Effector memory CD8-positive, alpha-beta T cell (primary cell): ENCODE measurements around the gene CYP24A1.

Source experiments
- ATAC-seq: fragments of 150-1000 bp; cut with Tn5 transposase; replicated peaks from 2 replicates; pipeline ENCODE4 v1.10.0; 2021; ENCODE audit warnings: mild to moderate bottlenecking, moderate library complexity
- DNase-seq, 3 experiments: peaks; one replicate each; pipeline ENCODE4 v3.0.0; 2021
- H3K27ac Mint-ChIP-seq, 2 donors: one replicate each; pipeline ENCODE4 v1.8.0; 2022; ENCODE audit warnings: mild to moderate bottlenecking in 2 of 2, mixed read lengths in 2 of 2, moderate library complexity in 2 of 2
- H3K27me3 Mint-ChIP-seq, 2 donors: one replicate each; pipeline ENCODE4 v1.8.0; 2022; ENCODE audit warnings: mixed read lengths in 2 of 2
- H3K36me3 Mint-ChIP-seq: one replicate; pipeline ENCODE4 v1.8.0; 2022; ENCODE audit warnings: mild to moderate bottlenecking, moderate library complexity, mixed read lengths; ENCODE audit not compliant: insufficient read depth
- H3K4me1 Mint-ChIP-seq, 2 donors: one replicate each; pipeline ENCODE4 v1.8.0; 2022; ENCODE audit warnings: low read depth in 2 of 2, mixed read lengths in 2 of 2
- H3K4me3 Mint-ChIP-seq, 2 donors: one replicate each; pipeline ENCODE4 v1.8.0; 2022; ENCODE audit warnings: mild to moderate bottlenecking in 2 of 2, mixed read lengths in 2 of 2, moderate library complexity in 2 of 2
- H3K9me3 Mint-ChIP-seq, 2 donors: one replicate each; pipeline ENCODE4 v1.8.0; 2022; ENCODE audit warnings: mixed read lengths in 2 of 2

The CYP24A1 gene

DNA sequence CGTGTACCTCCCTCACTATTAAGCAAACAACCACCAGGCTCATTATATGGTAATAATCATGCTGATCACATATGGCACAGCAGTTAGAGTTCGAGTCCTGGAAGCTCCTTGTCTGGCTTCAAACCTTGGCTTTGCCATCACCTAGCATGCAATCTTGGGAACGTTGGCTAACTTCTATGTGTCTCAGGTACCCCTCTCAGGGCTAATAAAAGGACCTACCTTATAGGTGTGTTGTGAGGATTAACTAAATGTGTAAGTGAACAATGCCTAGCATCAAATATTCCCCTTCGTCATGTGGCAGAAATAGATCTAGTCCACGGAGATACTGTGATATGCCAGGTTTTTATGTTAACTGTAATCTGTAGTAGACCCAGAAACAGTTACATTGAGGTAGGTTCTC, 10.4 kb downstream of the CYP24A1 start:
- Mint-ChIP-seq H3K4me3 (no peak overlapping the region), H3K27ac (no peak overlapping the region), H3K36me3 (peaks cover under 1% of the 10 kb centered on the region), H3K9me3 (no peaks in the 10 kb centered on the region), H3K4me1 (no peaks in the 10 kb centered on the region), H3K27me3 (peaks cover 51 to 56% of the 10 kb centered on the region in 2 donors)
- DNase-seq (no peak), ATAC-seq (no peak)

- Mint-ChIP-seq H3K4me3 (no peak overlapping the region), H3K36me3 (peaks cover 4% of the 10 kb centered on the region), H3K9me3 (no peaks in the 10 kb centered on the region), H3K27me3 (peaks cover 52 to 56% of the 10 kb centered on the region in 2 donors), H3K27ac (no peak overlapping the region), H3K4me1 (no peaks in the 10 kb centered on the region)
- ATAC-seq (no peak), DNase-seq (no peak)
These were observed 11.3 kb downstream of the CYP24A1 start for GRCh38 chr20:54162378-54163009.

DNA sequence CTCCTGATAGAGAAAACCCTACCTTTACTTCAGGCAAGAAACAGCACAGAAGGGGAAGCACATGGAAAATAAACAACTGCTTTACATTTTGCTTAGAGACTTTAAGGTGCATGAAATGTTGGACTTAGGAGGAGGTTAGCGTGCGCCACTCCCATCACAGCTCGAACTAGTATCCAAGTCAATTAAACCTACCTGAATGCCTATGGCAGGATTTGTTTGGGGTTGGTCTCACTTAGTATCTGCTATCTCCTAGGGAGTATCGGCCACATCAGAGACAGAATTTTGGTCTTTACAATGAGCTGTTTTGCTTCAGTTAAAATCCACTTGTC, 12.0 kb downstream of the CYP24A1 start:
- peaks cover 51 to 56% of the 10 kb centered on the region in 2 donors for H3K27me3 Mint-ChIP-seq
- H3K4me3 Mint-ChIP-seq, result no peak overlapping the region
- no peak for DNase-seq
- no peak for ATAC-seq
- no peaks in the 10 kb centered on the region for H3K9me3 Mint-ChIP-seq
- no peaks in the 10 kb centered on the region for H3K4me1 Mint-ChIP-seq
- H3K36me3 Mint-ChIP-seq, result peaks cover 4% of the 10 kb centered on the region
- no peak overlapping the region for H3K27ac Mint-ChIP-seq

- H3K4me1 Mint-ChIP-seq, result no peaks in the 10 kb centered on the region
- ATAC-seq, result no peak
- no peak for DNase-seq
- H3K36me3 Mint-ChIP-seq, result peaks cover 4% of the 10 kb centered on the region
- no peaks in the 10 kb centered on the region for H3K9me3 Mint-ChIP-seq
- H3K27ac Mint-ChIP-seq, result no peak overlapping the region
- peaks cover 45 to 56% of the 10 kb centered on the region in 2 donors for H3K27me3 Mint-ChIP-seq
- no peak overlapping the region for H3K4me3 Mint-ChIP-seq
These were observed 12.6 kb downstream of the CYP24A1 start for GRCh38 chr20:54161008-54161820.

- Mint-ChIP-seq H3K36me3 (peaks cover 4% of the 10 kb centered on the region), H3K9me3 (no peaks in the 10 kb centered on the region), H3K27ac (no peak overlapping the region), H3K4me1 (no peaks in the 10 kb centered on the region), H3K27me3 (peaks cover 40 to 51% of the 10 kb centered on the region in 2 donors), H3K4me3 (no peak overlapping the region)
- ATAC-seq (no peak), DNase-seq (no peak)
These were observed 13.4 kb downstream of the CYP24A1 start for GRCh38 chr20:54160065-54161007.

GRCh38 chr20:54158856-54159418, 14.8 kb downstream of the CYP24A1 start:
- Mint-ChIP-seq H3K36me3 (peaks cover 4% of the 10 kb centered on the region), H3K27me3 (peaks cover 40 to 51% of the 10 kb centered on the region in 2 donors), H3K9me3 (no peaks in the 10 kb centered on the region), H3K27ac (no peak overlapping the region), H3K4me1 (no peaks in the 10 kb centered on the region), H3K4me3 (no peak overlapping the region)
- DNase-seq (no peak), ATAC-seq (no peak)

DNA sequence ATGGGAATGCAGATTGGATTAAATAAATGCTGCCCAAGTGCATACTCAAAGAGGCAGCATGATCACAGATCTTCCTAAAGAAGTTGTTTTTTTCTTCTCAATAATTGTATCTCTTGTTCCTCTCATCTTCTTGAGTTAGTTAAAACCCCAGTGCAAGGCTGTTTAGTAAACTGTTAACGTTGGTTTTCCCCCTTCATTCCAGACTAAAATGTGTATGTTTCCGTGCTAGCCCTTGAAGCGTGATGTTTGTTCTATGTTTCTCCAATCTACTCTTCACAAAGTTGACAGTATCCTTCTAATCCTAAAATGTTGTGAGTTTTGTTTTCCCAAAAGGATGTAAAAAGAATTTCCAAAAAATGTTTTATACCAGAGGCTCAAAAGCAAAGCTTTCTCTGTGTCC, 15.6 kb downstream of the CYP24A1 start:
- DNase-seq, result no peak
- Mint-ChIP-seq H3K36me3 (peaks cover 4% of the 10 kb centered on the region), H3K27ac (no peak overlapping the region), H3K27me3 (peaks cover 40 to 51% of the 10 kb centered on the region in 2 donors), H3K4me1 (no peaks in the 10 kb centered on the region), H3K4me3 (no peak overlapping the region), H3K9me3 (no peaks in the 10 kb centered on the region)
- no peak for ATAC-seq

DNA sequence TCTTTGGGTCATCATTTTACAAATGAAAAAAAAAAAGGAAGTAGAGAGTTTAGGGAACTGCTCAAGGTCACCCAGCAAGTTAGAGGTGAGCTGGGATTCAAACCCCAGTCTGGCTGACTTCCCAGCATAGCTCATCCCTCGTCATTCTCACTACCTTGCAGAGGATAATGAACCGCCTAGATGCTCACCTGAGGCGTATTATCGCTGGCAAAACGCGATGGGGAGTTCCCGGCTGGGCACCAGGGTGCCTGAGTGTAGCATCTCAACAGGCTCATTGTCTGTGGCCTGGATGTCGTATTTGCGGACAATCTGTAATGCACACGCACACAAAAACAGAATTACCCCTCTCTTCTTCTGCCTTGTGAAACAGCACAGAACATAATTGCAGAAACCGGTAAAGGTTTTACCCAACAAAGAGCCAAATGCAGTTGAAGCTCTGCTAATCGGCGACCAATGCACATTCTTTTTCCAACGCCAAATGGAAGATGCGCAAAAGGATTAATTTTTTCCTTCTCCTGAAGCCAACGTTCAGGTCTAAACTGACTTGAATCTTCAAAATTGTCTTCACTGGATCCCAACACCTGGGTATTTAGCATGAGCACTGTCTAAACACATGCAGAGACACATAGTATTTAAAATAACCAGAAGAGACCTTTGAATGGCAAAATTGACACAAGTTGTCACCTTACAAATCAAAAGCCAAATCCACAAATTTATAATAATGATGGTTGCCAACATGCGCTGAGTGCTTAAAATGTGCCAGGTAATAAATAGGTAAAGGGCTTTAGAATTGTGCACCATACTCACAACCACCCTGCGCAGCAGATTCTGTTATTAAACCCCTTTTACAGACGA, 16.6 kb downstream of the CYP24A1 start:
- Mint-ChIP-seq H3K4me1 (no peaks in the 10 kb centered on the region), H3K9me3 (no peaks in the 10 kb centered on the region), H3K36me3 (peaks cover 4% of the 10 kb centered on the region), H3K4me3 (no peak overlapping the region), H3K27me3 (peaks cover 30 to 43% of the 10 kb centered on the region in 2 donors), H3K27ac (no peak overlapping the region)
- no peak for DNase-seq
- ATAC-seq, result no peak

GRCh38 chr20:54156522-54156921, 17.3 kb downstream of the CYP24A1 start:
- Mint-ChIP-seq H3K27me3 (peaks cover 30 to 47% of the 10 kb centered on the region in 2 donors), H3K9me3 (no peaks in the 10 kb centered on the region), H3K27ac (no peak overlapping the region), H3K4me1 (no peaks in the 10 kb centered on the region), H3K4me3 (no peak overlapping the region), H3K36me3 (peaks cover 4% of the 10 kb centered on the region)
- ATAC-seq (no peak), DNase-seq (no peak)

DNA sequence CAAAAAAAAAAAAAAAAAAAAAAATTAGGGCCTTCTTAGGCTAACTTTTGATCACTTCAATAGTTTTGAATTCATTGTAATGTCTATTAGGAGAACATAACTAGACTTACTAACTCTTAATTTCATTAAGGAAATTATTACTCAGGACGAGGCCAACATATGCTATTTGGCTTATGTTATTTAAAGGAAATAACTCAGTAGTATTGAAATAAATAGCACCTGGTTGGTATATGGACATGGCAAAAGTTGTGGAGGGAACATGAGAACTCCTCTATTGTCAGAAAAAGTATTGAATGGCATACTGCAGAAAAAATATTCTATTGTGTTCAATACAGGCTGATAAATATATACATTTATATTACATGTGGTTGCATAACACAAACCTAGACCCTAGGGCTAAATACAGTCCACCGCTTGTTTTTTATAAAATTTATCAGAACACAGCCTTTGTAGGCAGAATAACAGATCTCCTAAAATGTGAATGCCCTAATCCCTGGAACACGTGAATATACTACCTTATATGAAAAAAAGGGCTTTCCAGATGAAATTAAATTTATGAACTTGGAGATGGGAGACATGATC, 18.0 kb downstream of the CYP24A1 start:
- ATAC-seq (no peak), DNase-seq (no peak)
- Mint-ChIP-seq H3K9me3 (no peaks in the 10 kb centered on the region), H3K36me3 (peaks cover 4% of the 10 kb centered on the region), H3K27ac (no peak overlapping the region), H3K4me3 (no peak overlapping the region), H3K27me3 (peaks cover 23 to 41% of the 10 kb centered on the region in 2 donors), H3K4me1 (no peaks in the 10 kb centered on the region)

- H3K4me1 Mint-ChIP-seq, result no peaks in the 10 kb centered on the region
- H3K27me3 Mint-ChIP-seq, result peaks cover 27 to 37% of the 10 kb centered on the region in 2 donors
- H3K27ac Mint-ChIP-seq, result no peak overlapping the region
- no peak overlapping the region for H3K4me3 Mint-ChIP-seq
- no peaks in the 10 kb centered on the region for H3K9me3 Mint-ChIP-seq
- ATAC-seq (no peak), DNase-seq (no peak)
- H3K36me3 Mint-ChIP-seq, result peaks cover 4% of the 10 kb centered on the region
These were observed 19.3 kb downstream of the CYP24A1 start for GRCh38 chr20:54154439-54154838.

GRCh38 chr20:54153847-54154246, 19.9 kb downstream of the CYP24A1 start:
- DNase-seq, result no peak
- H3K4me1 Mint-ChIP-seq, result no peaks in the 10 kb centered on the region
- H3K27me3 Mint-ChIP-seq, result peaks cover 33 to 37% of the 10 kb centered on the region in 2 donors
- no peak overlapping the region for H3K27ac Mint-ChIP-seq
- ATAC-seq, result no peak
- H3K36me3 Mint-ChIP-seq, result peaks cover 4% of the 10 kb centered on the region
- H3K9me3 Mint-ChIP-seq, result no peaks in the 10 kb centered on the region
- H3K4me3 Mint-ChIP-seq, result no peak overlapping the region
